ENCODE data around the gene KIF1C. TPM values are rescaled to one million over a fixed set of nuclear protein-coding genes. Genes with fewer than 3 reads are reported as not detected.

The KIF1C gene
- total RNA-seq, 1 donor = 1.1 TPM

GRCh38 chr17:4968486-4969046, 29.2 kb upstream of the KIF1C start:
- DNase-seq (ENCODE audit: low read depth in 2 of 3, low spot score in 2 of 3) = no peak

GRCh38 chr17:4969047-4969550, 28.7 kb upstream of the KIF1C start:
- DNase-seq (ENCODE audit: low read depth in 2 of 3, low spot score in 2 of 3) = no peak

GRCh38 chr17:4969551-4970173, 28.1 kb upstream of the KIF1C start:
- no peak for DNase-seq (ENCODE audit: low read depth in 2 of 3, low spot score in 2 of 3)

- DNase-seq (ENCODE audit: low read depth in 2 of 3, low spot score in 2 of 3) = no peak
Measured at GRCh38 chr17:4970273-4970672, 27.5 kb upstream of the KIF1C start.

GRCh38 chr17:4971826-4972225, 25.9 kb upstream of the KIF1C start:
- no peak for DNase-seq (ENCODE audit: low read depth in 2 of 3, low spot score in 2 of 3)

GRCh38 chr17:4972322-4972721, 25.4 kb upstream of the KIF1C start:
- no peak for DNase-seq (ENCODE audit: low read depth in 2 of 3, low spot score in 2 of 3)

- DNase-seq (ENCODE audit: low read depth in 2 of 3, low spot score in 2 of 3) = no peak
Measured at GRCh38 chr17:4972752-4973151, 25.0 kb upstream of the KIF1C start.

GRCh38 chr17:4973256-4974114, 24.3 kb upstream of the KIF1C start:
- DNase-seq (ENCODE audit: low read depth in 2 of 3, low spot score in 2 of 3) = no peak

GRCh38 chr17:4974115-4974670, 23.6 kb upstream of the KIF1C start:
- DNase-seq (ENCODE audit: low read depth in 2 of 3, low spot score in 2 of 3) = no peak

GRCh38 chr17:4978726-4979125, 19.0 kb upstream of the KIF1C start:
- DNase-seq (ENCODE audit: low read depth in 2 of 3, low spot score in 2 of 3) = peak in 2 of 3 donors; percentile 61 to 68

GRCh38 chr17:4980644-4981216, 17.0 kb upstream of the KIF1C start:
- DNase-seq (ENCODE audit: low read depth in 2 of 3, low spot score in 2 of 3) = peak in 2 of 3 donors; percentile 63 to 79

- no peak for DNase-seq (ENCODE audit: low read depth in 2 of 3, low spot score in 2 of 3)
Measured at GRCh38 chr17:4982305-4982704, 15.4 kb upstream of the KIF1C start.

- no peak for DNase-seq (ENCODE audit: low read depth in 2 of 3, low spot score in 2 of 3)
Measured at GRCh38 chr17:4986403-4986802, 11.3 kb upstream of the KIF1C start.

GRCh38 chr17:4986951-4987766, 10.6 kb upstream of the KIF1C start, which contains the start of gene CAMTA2:
CAMTA2 (minus strand) TSS chr17:4987675; CDS start chr17:4986222, 1,453 bp downstream.
- DNase-seq (ENCODE audit: low read depth in 2 of 3, low spot score in 2 of 3) = peak; percentile 75 to 84 (median 82)

GRCh38 chr17:4987767-4988567, 9.8 kb upstream of the KIF1C start:
- peak in 1 of 3 donors; percentile 45 for DNase-seq (ENCODE audit: low read depth in 2 of 3, low spot score in 2 of 3)

- no peak for DNase-seq (ENCODE audit: low read depth in 2 of 3, low spot score in 2 of 3)
Measured at GRCh38 chr17:4994081-4994595, 3.6 kb upstream of the KIF1C start.

- no peak for DNase-seq (ENCODE audit: low read depth in 2 of 3, low spot score in 2 of 3)
Measured at GRCh38 chr17:4998027-4998731, 429 bp downstream of the KIF1C start.

- no peak for DNase-seq (ENCODE audit: low read depth in 2 of 3, low spot score in 2 of 3)
Measured at GRCh38 chr17:4998732-4999429, 1.1 kb downstream of the KIF1C start.
